HK-2 (cell line): ENCODE data around the gene GALNT17.
A peak's percentile ranks its signal among the peaks of the same experiment; 100 is the strongest.

ENCODE experiments used
- DNase-seq: peaks from one replicate; pipeline ENCODE4 v3.0.0-alpha.2; 2018; ENCODE audit not compliant: unreplicated experiment

GALNT17 gene

DNA sequence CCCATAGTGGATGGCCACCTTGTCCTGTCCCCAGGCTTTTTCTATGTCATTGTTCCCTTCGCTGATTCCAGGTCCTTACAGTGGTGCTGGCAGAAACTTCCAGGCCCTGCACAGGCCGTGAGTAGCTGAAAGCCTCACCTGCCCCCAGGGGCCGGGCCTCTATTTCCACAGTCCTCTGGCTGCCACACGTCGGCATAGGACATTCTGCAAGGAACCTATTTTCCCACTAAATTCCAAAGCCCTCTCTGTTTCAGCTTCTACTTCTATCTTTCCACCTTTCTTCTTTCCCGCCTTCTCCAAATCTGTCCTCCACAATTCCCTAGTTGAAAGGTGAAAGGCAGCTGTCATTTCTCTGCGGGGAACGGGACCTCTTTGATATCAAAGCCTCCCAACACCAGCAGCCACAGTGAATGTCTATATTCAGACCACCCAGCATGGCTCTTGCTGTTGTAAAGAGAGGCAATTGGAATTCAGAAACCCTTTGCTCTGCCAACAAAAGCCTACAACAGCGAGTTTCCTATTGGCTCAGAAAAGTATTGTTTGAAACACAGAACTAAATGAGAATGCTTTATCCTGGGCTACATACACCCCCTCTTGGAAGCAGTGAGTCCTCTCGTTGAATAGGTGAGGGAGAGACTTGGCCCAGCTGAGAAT lies 607.7 kb downstream of the GALNT17 start:
- DNase-seq: no peak

DNA sequence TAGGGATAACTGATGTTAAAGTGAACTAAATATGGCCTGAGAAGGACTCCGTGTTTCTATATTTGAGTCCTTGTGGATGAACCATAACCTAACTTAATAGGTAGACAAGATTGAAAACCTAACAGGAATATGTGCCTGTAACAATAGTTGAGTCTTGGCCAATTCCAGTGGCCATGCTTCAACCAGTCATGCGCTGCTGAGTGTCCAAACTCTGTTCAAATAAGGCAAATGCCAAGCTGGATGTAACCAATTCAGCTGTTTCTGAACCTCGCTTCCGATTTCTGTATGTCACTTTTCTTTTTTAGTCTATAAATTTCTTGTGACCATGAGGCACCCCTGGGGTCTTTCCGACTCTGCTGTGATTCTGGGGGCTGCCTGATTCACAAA lies 608.2 kb downstream of the GALNT17 start:
- no peak for DNase-seq

DNA sequence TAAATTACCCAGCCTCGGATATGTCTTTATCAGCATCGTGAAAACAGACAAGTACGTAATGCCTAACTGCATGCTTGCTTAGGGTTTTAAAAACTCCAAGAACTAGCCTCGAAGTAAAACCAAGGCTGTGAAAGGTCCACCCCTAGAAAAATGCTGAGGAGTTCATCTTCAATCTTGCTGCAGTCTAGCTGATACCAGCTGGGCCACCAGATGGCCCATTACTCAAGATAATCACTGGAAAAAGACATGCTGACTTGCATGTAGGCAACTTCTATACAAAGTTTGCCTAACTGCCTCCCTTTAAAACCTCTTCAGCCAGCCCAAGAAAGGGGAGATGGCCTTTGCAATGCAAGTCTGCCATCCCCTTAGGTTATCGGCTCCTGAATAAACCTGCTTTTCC lies 614.1 kb downstream of the GALNT17 start:
- DNase-seq: no peak

DNA sequence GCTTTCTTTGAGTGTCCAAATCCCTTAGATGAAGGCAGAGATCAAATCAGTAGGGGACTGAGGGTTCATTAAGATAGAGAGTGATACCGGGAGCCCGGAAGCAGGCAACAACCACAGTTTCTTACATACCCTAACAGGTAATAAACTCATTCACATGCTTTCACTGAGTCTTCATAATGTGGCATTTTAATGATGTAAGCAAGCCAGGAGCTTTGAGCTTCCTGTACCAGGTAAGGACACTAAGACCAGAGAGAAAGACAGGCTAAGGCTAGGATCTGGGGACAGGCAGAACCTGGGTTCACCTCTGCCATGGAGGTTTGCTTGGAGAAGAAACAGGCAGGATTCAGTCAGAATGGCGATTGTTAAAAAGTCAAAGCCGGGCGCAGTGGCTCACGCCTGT lies 618.3 kb downstream of the GALNT17 start:
- no peak for DNase-seq

DNA sequence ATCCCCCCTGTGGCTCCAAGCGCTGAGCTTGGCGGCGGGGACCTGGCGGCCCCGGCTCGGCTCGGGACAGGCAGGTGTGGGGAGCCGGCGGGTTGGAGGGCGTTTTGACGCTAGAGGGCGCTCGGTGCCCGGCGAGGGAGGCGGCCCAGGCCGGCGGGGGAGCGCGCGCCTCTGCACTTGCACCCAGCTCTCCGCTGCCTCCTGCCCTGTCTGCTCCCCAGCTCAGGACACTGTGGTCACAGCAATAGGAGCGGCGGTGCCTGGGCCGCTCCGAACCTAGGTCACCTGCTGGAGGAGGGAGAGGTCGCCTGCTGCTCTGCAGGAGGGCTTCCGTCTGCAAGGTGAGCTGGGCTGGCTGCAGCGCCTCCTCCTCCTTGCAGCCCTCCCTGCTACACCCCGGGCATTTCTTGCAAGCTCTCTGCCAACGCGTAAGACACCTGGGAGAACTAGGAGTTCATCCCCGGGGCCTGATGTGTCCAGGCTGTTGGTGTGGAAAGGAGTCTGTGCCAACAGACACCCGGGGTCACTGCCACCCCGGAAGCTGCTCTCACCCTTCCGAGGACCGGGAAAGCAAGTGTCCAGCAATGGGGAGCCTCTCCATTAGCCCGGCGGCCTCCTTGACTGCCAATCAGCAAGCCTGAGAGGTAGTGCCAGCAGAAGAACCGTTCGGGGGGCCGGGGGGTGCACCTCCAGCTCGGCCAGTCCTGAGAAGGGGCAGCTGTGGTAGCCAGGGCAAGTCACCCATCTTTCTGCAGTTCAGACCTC lies 620.4 kb downstream of the GALNT17 start:
- DNase-seq: peak; percentile 63

DNA sequence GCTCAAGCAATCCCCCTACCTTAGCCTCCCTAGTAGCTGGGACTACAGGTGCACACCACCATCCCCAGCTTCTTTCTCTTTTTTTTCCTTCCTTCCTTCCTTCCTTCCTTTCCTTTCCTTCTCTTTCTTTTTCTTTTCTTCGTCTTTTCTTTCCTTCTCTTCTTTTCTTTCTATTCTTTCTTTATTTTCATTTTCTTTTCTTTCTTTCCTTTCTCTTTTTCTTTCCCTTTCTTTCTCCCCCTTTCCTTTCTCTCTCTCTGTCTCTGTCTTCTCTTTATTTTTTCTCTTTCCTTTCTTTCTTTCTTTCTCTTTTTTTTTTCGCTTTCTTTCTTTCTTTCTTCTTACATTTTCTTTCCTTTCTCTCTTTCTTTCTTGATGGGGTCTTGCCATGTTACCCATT lies 621.3 kb downstream of the GALNT17 start:
- DNase-seq: no peak

DNA sequence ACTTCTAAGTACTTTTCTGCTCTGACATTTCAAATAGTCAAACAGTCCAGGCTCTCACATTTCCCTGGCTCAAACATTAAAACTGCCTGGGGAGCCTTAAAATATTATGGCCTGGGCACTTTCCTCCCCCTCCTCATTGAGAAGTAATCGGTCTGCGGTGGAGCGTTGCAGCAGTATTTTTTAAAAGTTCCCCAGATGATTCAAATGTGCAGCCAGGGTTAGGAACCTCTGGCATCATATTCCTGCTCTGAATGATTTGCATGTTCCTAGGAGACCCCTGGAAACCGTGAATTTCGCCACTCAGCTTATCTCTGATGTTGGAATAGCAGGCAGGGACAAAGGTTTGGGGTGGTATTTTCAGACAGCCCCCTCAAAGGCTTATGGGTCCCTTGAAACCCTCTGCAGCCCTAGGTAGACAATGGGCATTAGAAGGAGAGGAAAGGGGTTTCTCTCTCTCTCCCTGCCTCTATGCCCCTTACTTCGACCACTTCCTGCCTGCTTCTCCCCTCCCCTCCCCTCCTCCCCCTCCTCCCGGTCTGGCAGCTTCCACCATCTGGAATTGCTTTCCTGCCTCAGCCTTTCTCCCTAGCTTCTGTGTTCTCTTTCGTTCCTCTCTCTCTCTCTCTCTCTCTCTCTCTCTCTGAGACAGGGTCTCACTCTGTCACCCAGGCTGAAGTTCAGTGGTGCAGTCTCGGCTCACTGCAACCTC lies 622.2 kb downstream of the GALNT17 start:
- no peak for DNase-seq

DNA sequence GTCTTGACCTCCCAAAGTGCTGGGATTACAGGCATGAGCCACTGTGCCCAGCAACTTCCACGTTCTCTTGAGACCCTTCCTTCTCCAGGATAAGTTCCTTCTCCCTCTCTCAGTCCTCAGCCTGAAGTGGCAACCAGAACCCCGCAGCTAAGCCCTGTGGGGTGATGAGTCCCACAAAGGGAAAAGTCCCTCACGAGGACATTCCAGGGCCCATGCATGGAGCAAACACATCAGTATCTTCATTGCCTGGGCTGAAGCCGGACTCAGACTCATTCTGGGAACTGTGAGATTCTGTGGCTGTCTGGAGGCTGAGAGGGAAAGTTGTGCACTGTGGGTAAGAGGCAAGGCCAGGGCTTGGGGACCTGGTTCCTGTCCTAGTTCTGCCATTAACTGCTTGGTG lies 622.9 kb downstream of the GALNT17 start:
- no peak for DNase-seq

DNA sequence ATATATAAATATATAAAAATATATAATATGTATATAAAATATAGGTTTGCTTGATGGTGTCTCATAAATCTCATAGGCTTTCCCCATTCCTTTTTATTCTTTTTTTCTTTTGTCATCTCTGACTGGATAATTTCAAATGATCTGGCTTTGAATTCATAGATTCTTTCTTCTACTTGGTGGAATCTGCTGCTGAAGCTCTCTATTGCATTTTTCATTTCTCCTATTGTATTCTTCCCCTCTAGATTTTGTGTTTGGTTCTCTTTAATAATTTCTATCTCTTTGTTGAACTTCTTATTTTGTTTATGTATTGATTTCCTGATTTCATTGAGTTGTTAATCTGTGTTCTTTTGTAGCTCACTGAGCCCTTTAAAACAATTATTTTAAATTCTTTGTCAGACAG lies 629.4 kb downstream of the GALNT17 start:
- DNase-seq: no peak
